Measurements from ENCODE around the gene UVRAG. TPM values are rescaled to one million over a fixed set of nuclear protein-coding genes. Genes with fewer than 3 reads are reported as not detected.

The UVRAG gene
- total and polyA plus RNA-seq, 2 of the 4 experiments (the other 2 are of a cell fraction), result 5.6 to 10.9 TPM

DNA sequence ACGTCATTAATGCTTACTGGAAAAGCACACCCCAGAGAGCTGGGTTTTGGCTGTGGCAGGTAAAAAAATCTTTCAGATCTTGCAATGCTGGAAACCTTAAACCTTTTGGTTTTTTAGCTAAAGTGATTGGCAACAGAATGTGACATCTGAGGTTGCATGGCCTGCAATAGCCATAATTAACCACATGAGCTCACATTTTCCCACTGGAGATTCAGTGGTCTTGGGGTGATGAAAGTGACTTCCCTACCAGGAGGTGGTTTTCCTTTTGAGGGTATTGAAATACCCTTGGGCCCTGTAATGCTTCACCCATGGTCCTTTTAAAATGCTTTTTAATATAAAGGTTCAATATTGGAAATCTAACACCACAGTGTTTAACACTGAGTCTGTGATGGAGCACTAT is 198.5 kb downstream of the UVRAG start:
- no peak overlapping the region for H2BK20ac ChIP-seq (ENCODE audit: low read depth, low read length)
- in situ Hi-C loops (cut with MboI; ENCODE audit: low sequenced_read_pairs), result no loop called here
- H3K4me3 ChIP-seq (ENCODE audit: insufficient read depth, low read depth, low read length), result no peak overlapping the region
- no peak overlapping the region for H3K4ac ChIP-seq (ENCODE audit: low read depth, low read length)
- ATAC-seq (ENCODE audit: low read depth) (no peak), DNase-seq (no peak)
- dilution Hi-C loops (cut with HindIII; ENCODE audit: low sequenced_read_pairs, unreplicated experiment), result no loop called here
- TF ChIP-seq, protein P1, sequence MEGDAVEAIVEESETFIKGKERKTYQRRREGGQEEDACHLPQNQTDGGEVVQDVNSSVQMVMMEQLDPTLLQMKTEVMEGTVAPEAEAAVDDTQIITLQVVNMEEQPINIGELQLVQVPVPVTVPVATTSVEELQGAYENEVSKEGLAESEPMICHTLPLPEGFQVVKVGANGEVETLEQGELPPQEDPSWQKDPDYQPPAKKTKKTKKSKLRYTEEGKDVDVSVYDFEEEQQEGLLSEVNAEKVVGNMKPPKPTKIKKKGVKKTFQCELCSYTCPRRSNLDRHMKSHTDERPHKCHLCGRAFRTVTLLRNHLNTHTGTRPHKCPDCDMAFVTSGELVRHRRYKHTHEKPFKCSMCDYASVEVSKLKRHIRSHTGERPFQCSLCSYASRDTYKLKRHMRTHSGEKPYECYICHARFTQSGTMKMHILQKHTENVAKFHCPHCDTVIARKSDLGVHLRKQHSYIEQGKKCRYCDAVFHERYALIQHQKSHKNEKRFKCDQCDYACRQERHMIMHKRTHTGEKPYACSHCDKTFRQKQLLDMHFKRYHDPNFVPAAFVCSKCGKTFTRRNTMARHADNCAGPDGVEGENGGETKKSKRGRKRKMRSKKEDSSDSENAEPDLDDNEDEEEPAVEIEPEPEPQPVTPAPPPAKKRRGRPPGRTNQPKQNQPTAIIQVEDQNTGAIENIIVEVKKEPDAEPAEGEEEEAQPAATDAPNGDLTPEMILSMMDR (conservative IDR thresholded peaks at IDR 0.05; ENCODE audit: low read depth, low read length), result no peak
- TF ChIP-seq SMC3 (IDR thresholded peaks at IDR 0.05; ENCODE audit: low read depth, low read length) (no peak), FOS (IDR thresholded peaks at IDR 0.05; ENCODE audit: low read depth, low read length) (no peak), RCOR1 (IDR thresholded peaks at IDR 0.05; ENCODE audit: insufficient replicate concordance, low read length) (no peak), MAFK (IDR thresholded peaks at IDR 0.05; ENCODE audit: low read depth, low read length) (no peak), CHD1 (IDR thresholded peaks at IDR 0.05; ENCODE audit: low read depth, low read length) (no peak), BHLHE40 (IDR thresholded peaks at IDR 0.05; ENCODE audit: low read depth, low read length) (no peak), RFX5 (IDR thresholded peaks at IDR 0.05; ENCODE audit: low read depth, low read length) (no peak), NFE2L2 (IDR thresholded peaks at IDR 0.05; ENCODE audit: low read depth, low read length) (no peak), MAZ (IDR thresholded peaks at IDR 0.05; ENCODE audit: borderline replicate concordance, low read depth, low read length) (no peak), CEBPB (IDR thresholded peaks at IDR 0.05; ENCODE audit: low read depth, low read length) (no peak), RAD21 (IDR thresholded peaks at IDR 0.05; ENCODE audit: low read length) (no peak), POLR2A (IDR thresholded peaks at IDR 0.05; ENCODE audit: low read depth, low read length) (no peak)
- TF ChIP-seq, protein P2, sequence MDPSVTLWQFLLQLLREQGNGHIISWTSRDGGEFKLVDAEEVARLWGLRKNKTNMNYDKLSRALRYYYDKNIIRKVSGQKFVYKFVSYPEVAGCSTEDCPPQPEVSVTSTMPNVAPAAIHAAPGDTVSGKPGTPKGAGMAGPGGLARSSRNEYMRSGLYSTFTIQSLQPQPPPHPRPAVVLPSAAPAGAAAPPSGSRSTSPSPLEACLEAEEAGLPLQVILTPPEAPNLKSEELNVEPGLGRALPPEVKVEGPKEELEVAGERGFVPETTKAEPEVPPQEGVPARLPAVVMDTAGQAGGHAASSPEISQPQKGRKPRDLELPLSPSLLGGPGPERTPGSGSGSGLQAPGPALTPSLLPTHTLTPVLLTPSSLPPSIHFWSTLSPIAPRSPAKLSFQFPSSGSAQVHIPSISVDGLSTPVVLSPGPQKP (IDR thresholded peaks at IDR 0.05; ENCODE audit: borderline replicate concordance, low read depth, low read length), result no peak
- TF ChIP-seq, protein P3, sequence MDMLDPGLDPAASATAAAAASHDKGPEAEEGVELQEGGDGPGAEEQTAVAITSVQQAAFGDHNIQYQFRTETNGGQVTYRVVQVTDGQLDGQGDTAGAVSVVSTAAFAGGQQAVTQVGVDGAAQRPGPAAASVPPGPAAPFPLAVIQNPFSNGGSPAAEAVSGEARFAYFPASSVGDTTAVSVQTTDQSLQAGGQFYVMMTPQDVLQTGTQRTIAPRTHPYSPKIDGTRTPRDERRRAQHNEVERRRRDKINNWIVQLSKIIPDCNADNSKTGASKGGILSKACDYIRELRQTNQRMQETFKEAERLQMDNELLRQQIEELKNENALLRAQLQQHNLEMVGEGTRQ (IDR thresholded peaks at IDR 0.05; ENCODE audit: low read depth, low read length), result no peak
- no peak overlapping the region for H2AK5ac ChIP-seq (ENCODE audit: low read depth, low read length)
- H4K20me1 ChIP-seq (ENCODE audit: insufficient read depth, low read length), result no peaks in the 10 kb centered on the region; the same call in 1 of the 2 replicates
- no peak overlapping the region for H4K8ac ChIP-seq (ENCODE audit: low read depth in 2 of 2, low read length in 2 of 2)
- no peak overlapping the region for H4K91ac ChIP-seq (ENCODE audit: insufficient read depth, low read depth, low read length)
- no peaks in the 10 kb centered on the region for H3K9me3 ChIP-seq (ENCODE audit: control insufficient read depth, insufficient read depth, low read length)
- H3K9me1 ChIP-seq (ENCODE audit: insufficient read depth, low read length), result no peaks in the 10 kb centered on the region
- no peak overlapping the region for H3K4me2 ChIP-seq (ENCODE audit: low read depth, low read length)
- H3K23ac ChIP-seq (ENCODE audit: low read depth, low read length), result no peak overlapping the region
- H2BK120ac ChIP-seq (ENCODE audit: low read depth, low read length), result no peak overlapping the region
- H2AK9ac ChIP-seq (replicated peaks; ENCODE audit: low read depth, low read length, poor library complexity), result no peak overlapping the region
- no peak overlapping the region for H2BK5ac ChIP-seq (ENCODE audit: low read depth, low read length, poor library complexity, severe bottlenecking)
- H3K14ac ChIP-seq (replicated peaks; ENCODE audit: low read depth, low read length), result no peak overlapping the region
- H3K18ac ChIP-seq (ENCODE audit: low read depth, low read length), result no peak overlapping the region
- no peak overlapping the region for H2BK15ac ChIP-seq (ENCODE audit: low read depth, low read length)
- H3K56ac ChIP-seq (ENCODE audit: extremely low read depth, insufficient read depth, low read length), result no peak overlapping the region
- no peaks in the 10 kb centered on the region for H3K4me1 ChIP-seq (ENCODE audit: control insufficient read depth, insufficient read depth, low read length)
- no CpG with 5 or more reads among the region's 1 CpG for WGBS, 2 experiments (ENCODE audit: extremely low coverage in 2 of 2, insufficient read length in 1 of 2)
- no peak overlapping the region for H2AFZ ChIP-seq (replicated peaks; ENCODE audit: low read length, poor library complexity)
- H3K36me3 ChIP-seq (ENCODE audit: control insufficient read depth, insufficient read depth, low read length), result 0 out of 2 replicates have a peak, but pooled peaks cover 1% of the 10 kb centered on the region
- no TSS peak for BruUV-seq (replicated peaks)
- no peaks in the 10 kb centered on the region for H3K79me1 ChIP-seq (ENCODE audit: low read depth in 1 of 2, low read length in 2 of 2)
- H3K27me3 ChIP-seq (ENCODE audit: control insufficient read depth, insufficient read depth, low read length), result no peaks in the 10 kb centered on the region
- ChIA-PET POLR2A (ENCODE audit: unreplicated experiment) (no interaction called here), CTCF (no interaction called here)
- H4K5ac ChIP-seq (ENCODE audit: low read depth, low read length), result no peak overlapping the region
- intact Hi-C loops (cut with micrococcal nuclease), result no loop called here
- H3K27ac ChIP-seq (ENCODE audit: insufficient read depth, low read length), result no peak overlapping the region
- H3K9ac ChIP-seq (ENCODE audit: low read depth, low read length), result no peak overlapping the region

Data from IMR-90 (cell line).